Measurements from ENCODE around the gene RNF169. TPM values are rescaled to one million over a fixed set of nuclear protein-coding genes. Genes with fewer than 3 reads are reported as not detected.
A peak's percentile ranks its signal among the peaks of the same experiment; 100 is the strongest.

The RNF169 gene
- polyA plus RNA-seq, 2 of the 4 experiments (the other 2 are of a cell fraction), result 6.3 to 11.1 TPM

GRCh38 chr11:74847395-74847794, 98.7 kb downstream of the RNF169 start:
- Histone ChIP-seq H3K4me1 (peaks cover 6% of the 10 kb centered on the region; the same call in 2 of the 3 replicates), H3K27ac (no peak overlapping the region), H3K4me2 (no peak overlapping the region), H3K9me3 (no peaks in the 10 kb centered on the region), H3K4me3 (no peak overlapping the region)
- 56% methylated on average over 1 of the region's 1 CpG for WGBS (ENCODE audit: missing lambda C conversion rate)
- FAIRE-seq (no peak), ATAC-seq (no peak), DNase-seq (ENCODE audit: low read depth in 1 of 2, low spot score in 1 of 2) (no peak)
- ChIA-PET CTCF (no interaction called here), POLR2A (no interaction called here)
- no peak for TF ChIP-seq ATOH8 (CRISPR knock-in tag; IDR thresholded peaks at IDR 0.05; ENCODE audit: low read depth)

GRCh38 chr11:74847895-74848294, 99.2 kb downstream of the RNF169 start:
- POLR2A ChIA-PET, result no interaction called here

GRCh38 chr11:74849525-74850391, 101.1 kb downstream of the RNF169 start:
- Histone ChIP-seq H3K27ac (no peak overlapping the region), H3K4me2 (no peak overlapping the region), H3K9me3 (no peaks in the 10 kb centered on the region), H3K4me3 (no peak overlapping the region), H3K4me1 (peaks cover 6% of the 10 kb centered on the region; the same call in 2 of the 3 replicates)
- CTCF ChIA-PET, result interaction anchor here (1.0 kb wide), 1 partner anchor 22 kb away, joined by 3 read pairs; no protein-coding TSS in a partner anchor
- FAIRE-seq (no peak), DNase-seq (ENCODE audit: low read depth in 1 of 2, low spot score in 1 of 2) (no peak), ATAC-seq (peak in 1 of 2 experiments; percentile 15; a peak in 2 of 6 replicates)
- POLR2A ChIA-PET, result no interaction called here
- WGBS (ENCODE audit: missing lambda C conversion rate), result 75% methylated on average over 7 of the region's 7 CpGs
- TF ChIP-seq BHLHE40 (IDR thresholded peaks at IDR 0.05; ENCODE audit: low read depth, low read length), result no peak
- no peak for TF ChIP-seq PBX3 (IDR thresholded peaks at IDR 0.05)
- no peak for TF ChIP-seq NR3C1 (IDR thresholded peaks at IDR 0.05)
- TF ChIP-seq MAZ (IDR thresholded peaks at IDR 0.05; ENCODE audit: borderline replicate concordance, low read depth, low read length), result no peak
- TF ChIP-seq ZSCAN20 (CRISPR knock-in tag; IDR thresholded peaks at IDR 0.05), result no peak
- no peak for TF ChIP-seq ATOH8 (CRISPR knock-in tag; IDR thresholded peaks at IDR 0.05; ENCODE audit: low read depth)
- no peak for TF ChIP-seq HDAC2 (IDR thresholded peaks at IDR 0.05)
- TF ChIP-seq ZC3H11A (IDR thresholded peaks at IDR 0.05), result no peak
- no peak for TF ChIP-seq JUNB (IDR thresholded peaks at IDR 0.05)
- no peak for TF ChIP-seq E2F6 (IDR thresholded peaks at IDR 0.05; ENCODE audit: borderline replicate concordance, low read depth)
- no peak for TF ChIP-seq CBX2 (IDR thresholded peaks at IDR 0.05; ENCODE audit: borderline replicate concordance, low read depth)
- no peak for TF ChIP-seq ZNF302 (CRISPR knock-in tag; IDR thresholded peaks at IDR 0.05)
- TF ChIP-seq KDM5A (IDR thresholded peaks at IDR 0.05), result no peak
- TF ChIP-seq RARB (CRISPR knock-in tag; IDR thresholded peaks at IDR 0.05), result no peak
- no peak for TF ChIP-seq MYC (IDR thresholded peaks at IDR 0.05; ENCODE audit: borderline replicate concordance, low read length)
- no peak for TF ChIP-seq HOXB13 (CRISPR knock-in tag; IDR thresholded peaks at IDR 0.05; ENCODE audit: low read depth)
- TF ChIP-seq POLR2A (IDR thresholded peaks at IDR 0.05; ENCODE audit: low read length), result no peak
- TF ChIP-seq EHF (CRISPR knock-in tag; IDR thresholded peaks at IDR 0.05), result no peak
- TF ChIP-seq ZFP36 (IDR thresholded peaks at IDR 0.05; ENCODE audit: borderline replicate concordance, partially characterized antibody), result no peak
- no peak for TF ChIP-seq JUN (IDR thresholded peaks at IDR 0.05)

More at GRCh38 chr11:74847895-74848294, 99.2 kb downstream of the RNF169 start:
- DNase-seq (ENCODE audit: low read depth in 1 of 2, low spot score in 1 of 2), result no peak
- Histone ChIP-seq H3K27ac (no peak overlapping the region), H3K4me1 (peaks cover 6% of the 10 kb centered on the region; the same call in 2 of the 3 replicates), H3K9me3 (no peaks in the 10 kb centered on the region), H3K4me3 (no peak overlapping the region), H3K4me2 (no peak overlapping the region)
- WGBS (ENCODE audit: missing lambda C conversion rate), result 89% methylated on average over 6 of the region's 6 CpGs
- no peak for ATAC-seq
- no peak for FAIRE-seq
- CTCF ChIA-PET, result interaction anchor here (0.9 kb wide), 1 partner anchor 12 kb away, joined by 3 read pairs; no protein-coding TSS in a partner anchor
- TF ChIP-seq BHLHE40 (IDR thresholded peaks at IDR 0.05; ENCODE audit: low read depth, low read length) (no peak), JUN (IDR thresholded peaks at IDR 0.05) (no peak), RAD21 (conservative IDR thresholded peaks at IDR 0.05 in 1 of 2, IDR thresholded peaks at IDR 0.05 in 1 of 2) (no peak)
